SW480 (cell line): ENCODE data around the gene FAM180A.
"Not testable (repeated sequence)": the region's sequence is repeated elsewhere in the genome, so short reads cannot be mapped to it uniquely, and the experiment has no call there.

Source experiments
- DNase-seq: peaks from one replicate; pipeline ENCODE4 v3.0.0-alpha.2; 2016; ENCODE audit warnings: low spot score

Gene FAM180A

GRCh38 chr7:135741905-135742304, 6.7 kb downstream of the FAM180A start:
- no peak for DNase-seq

- no peak for DNase-seq
These were observed 7.7 kb downstream of the FAM180A start for GRCh38 chr7:135740889-135741288.

GRCh38 chr7:135737306-135737647, 11.3 kb downstream of the FAM180A start:
- DNase-seq = not testable (repeated sequence)

- no peak for DNase-seq
These were observed 11.9 kb downstream of the FAM180A start for GRCh38 chr7:135736586-135737305.

GRCh38 chr7:135734343-135734689, 14.3 kb downstream of the FAM180A start:
- DNase-seq = no peak

GRCh38 chr7:135733603-135734342, 14.8 kb downstream of the FAM180A start:
- DNase-seq = no peak

- DNase-seq = no peak
These were observed 17.5 kb downstream of the FAM180A start for GRCh38 chr7:135731131-135731530.

GRCh38 chr7:135729230-135729629, 19.4 kb downstream of the FAM180A start:
- DNase-seq = no peak

GRCh38 chr7:135728136-135728669, 20.4 kb downstream of the FAM180A start, which contains the start of gene SLC13A4:
SLC13A4 (minus strand) TSS chr7:135728186; CDS start chr7:135727496, 690 bp downstream.
- DNase-seq = no peak

- no peak for DNase-seq
These were observed 21.5 kb downstream of the FAM180A start for GRCh38 chr7:135726911-135727673.

GRCh38 chr7:135726276-135726788, 22.3 kb downstream of the FAM180A start:
- no peak for DNase-seq

GRCh38 chr7:135723411-135723810, 25.2 kb downstream of the FAM180A start:
- DNase-seq = no peak

- DNase-seq = no peak
These were observed 27.3 kb downstream of the FAM180A start for GRCh38 chr7:135721198-135721820.

GRCh38 chr7:135719688-135720087, 28.9 kb downstream of the FAM180A start:
- DNase-seq = no peak

- no peak for DNase-seq
These were observed 29.7 kb downstream of the FAM180A start for GRCh38 chr7:135718794-135719437.

- DNase-seq = no peak
These were observed 30.4 kb downstream of the FAM180A start for GRCh38 chr7:135718219-135718618.

GRCh38 chr7:135717693-135718092, 30.9 kb downstream of the FAM180A start:
- DNase-seq = no peak

- no peak for DNase-seq
These were observed 31.9 kb downstream of the FAM180A start for GRCh38 chr7:135716677-135717238.

- no peak for DNase-seq
These were observed 32.9 kb downstream of the FAM180A start for GRCh38 chr7:135715673-135716072.

GRCh38 chr7:135715055-135715522, 33.5 kb downstream of the FAM180A start:
- no peak for DNase-seq

- DNase-seq = no peak
These were observed 34.0 kb downstream of the FAM180A start for GRCh38 chr7:135714534-135715009.
